ENCODE measurements around the gene LRIG3.

GRCh38 chr12:58925751-58926150, 5.4 kb upstream of the LRIG3 start:
- no peak for TF ChIP-seq OSR1 (CRISPR knock-in tag; IDR thresholded peaks at IDR 0.05)
- TF ChIP-seq PPARA (CRISPR knock-in tag; IDR thresholded peaks at IDR 0.05; ENCODE audit: borderline replicate concordance) = no peak
- TF ChIP-seq GLIS3 (CRISPR knock-in tag; IDR thresholded peaks at IDR 0.05) = no peak
- TF ChIP-seq PATZ1 (CRISPR knock-in tag; IDR thresholded peaks at IDR 0.05; ENCODE audit: borderline replicate concordance) = no peak
- no peak for TF ChIP-seq CSRNP3 (CRISPR knock-in tag; IDR thresholded peaks at IDR 0.05)
- no peak for TF ChIP-seq CREB5 (CRISPR knock-in tag; IDR thresholded peaks at IDR 0.05; ENCODE audit: low read depth)
- TF ChIP-seq ZNF565 (CRISPR knock-in tag; conservative IDR thresholded peaks at IDR 0.05; ENCODE audit: low read depth) = no peak
- TF ChIP-seq ZNF70 (CRISPR knock-in tag; IDR thresholded peaks at IDR 0.05) = no peak
- no peak for TF ChIP-seq POU6F1 (CRISPR knock-in tag; IDR thresholded peaks at IDR 0.05; ENCODE audit: borderline replicate concordance, low read depth)
- TF ChIP-seq ARNTL (CRISPR knock-in tag; IDR thresholded peaks at IDR 0.05; ENCODE audit: borderline replicate concordance, low read depth) = no peak

Data from SK-N-SH treated with all-trans-retinoic acid at 6 μM for 48 hours (cell line).